Measurements from ENCODE around the gene CTSA.
"Not testable (repeated sequence)": the region's sequence is repeated elsewhere in the genome, so short reads cannot be mapped to it uniquely, and the experiment has no call there.

Gene CTSA

GRCh38 chr20:45919542-45920399 lies 28.6 kb downstream of the CTSA start:
- no peak for DNase-seq

GRCh38 chr20:45920462-45921336 lies 29.6 kb downstream of the CTSA start:
- no peak for DNase-seq

DNA sequence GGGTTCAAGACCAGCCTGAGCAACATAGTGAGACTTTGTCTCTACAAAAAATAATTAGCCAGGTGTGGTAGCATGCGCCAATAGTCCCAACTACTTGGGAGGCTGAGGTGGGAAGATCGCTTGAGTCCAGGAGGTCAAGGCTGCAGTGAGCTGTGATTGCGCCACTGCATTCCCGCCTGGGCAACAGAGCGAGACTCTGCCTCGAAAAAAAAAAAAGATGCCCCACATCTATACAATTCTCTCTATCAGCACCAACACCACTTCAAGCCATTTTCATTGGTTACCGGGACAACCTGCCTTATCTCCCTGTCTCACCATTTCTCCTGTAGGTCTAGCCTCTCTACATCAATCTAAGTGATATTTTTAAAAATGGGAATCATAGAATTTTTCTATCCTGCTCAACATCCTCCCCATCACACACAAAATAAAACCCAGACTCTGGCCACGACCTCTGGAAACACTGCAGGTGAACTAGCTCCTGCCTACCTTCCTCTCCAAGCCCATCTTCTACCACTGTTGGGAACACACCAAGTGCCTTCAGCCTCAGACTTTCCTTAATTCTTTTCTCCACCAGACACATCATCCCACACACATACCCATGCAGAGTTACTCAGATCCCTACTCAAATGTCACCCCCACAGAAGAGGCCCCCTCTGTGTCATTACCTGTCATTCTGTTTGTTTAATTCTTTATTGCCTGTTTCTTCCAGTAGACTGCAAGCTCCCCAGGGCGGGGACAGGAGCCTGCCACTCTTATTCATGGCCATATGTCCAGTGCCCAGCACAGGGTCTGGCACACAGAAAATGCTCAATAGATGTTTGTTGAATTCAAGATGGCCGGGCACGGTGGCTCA lies 30.4 kb downstream of the CTSA start:
- no peak for DNase-seq

DNA sequence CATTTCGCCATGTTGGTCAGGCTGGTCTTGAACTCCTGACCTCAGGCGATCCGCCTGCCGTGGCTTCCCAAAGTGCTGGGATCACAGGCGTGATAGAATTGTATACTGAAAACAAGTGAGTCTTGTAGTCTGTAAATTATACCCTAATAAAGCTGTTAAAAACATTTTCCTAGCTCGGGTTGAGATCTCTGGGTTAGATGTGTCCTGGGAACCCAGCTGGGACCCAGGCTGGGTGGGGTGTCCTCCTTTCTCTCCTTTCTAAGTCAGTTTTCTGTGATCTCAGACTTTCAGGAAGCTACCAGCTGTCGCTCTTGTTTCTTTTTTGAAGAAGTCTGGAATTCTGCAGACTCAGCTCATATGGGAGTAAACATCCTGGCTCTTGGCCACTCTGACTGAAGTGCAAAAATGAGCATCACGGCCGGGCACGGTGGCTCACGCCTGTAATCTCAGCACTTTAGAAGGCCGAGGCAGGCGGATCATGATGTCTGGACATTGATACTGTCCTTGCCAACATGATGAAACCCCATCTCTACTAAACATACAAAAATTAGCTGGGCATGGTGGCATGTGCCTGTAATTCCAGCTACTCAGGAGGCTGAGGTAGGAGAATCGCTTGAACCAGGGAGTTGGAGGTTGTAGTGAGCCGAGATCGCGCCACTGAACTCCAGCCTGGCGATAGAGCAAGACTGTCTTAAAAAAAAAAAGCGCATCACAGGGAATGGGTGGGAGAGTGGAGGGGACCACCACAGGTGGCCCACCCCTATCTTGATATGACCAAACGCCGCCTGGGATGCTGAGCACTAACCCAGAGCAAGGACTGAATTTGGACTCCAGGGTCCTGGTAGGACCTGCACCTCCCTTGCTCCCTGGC lies 33.5 kb downstream of the CTSA start:
- peak in 1 of 2 donors; percentile 12 for DNase-seq

GRCh38 chr20:45925821-45926506 lies 34.8 kb downstream of the CTSA start:
- no peak for DNase-seq

DNA sequence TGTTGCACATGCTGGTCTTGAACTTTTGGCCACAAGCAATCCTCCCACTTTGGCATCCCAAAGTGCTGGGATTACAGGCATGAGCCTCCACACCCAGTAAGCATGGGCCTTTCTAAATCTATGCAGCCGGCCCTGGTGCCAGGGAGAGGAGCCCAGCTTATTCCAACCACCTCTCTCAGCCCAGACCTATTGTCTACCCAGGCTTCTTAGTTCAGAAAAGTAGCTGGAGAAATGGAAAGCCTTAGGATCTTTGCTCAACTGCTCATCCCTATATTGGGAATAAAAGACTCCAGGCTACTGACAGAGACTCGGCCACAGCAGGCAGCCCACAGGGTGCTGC lies 35.6 kb downstream of the CTSA start:
- no peak for DNase-seq

DNA sequence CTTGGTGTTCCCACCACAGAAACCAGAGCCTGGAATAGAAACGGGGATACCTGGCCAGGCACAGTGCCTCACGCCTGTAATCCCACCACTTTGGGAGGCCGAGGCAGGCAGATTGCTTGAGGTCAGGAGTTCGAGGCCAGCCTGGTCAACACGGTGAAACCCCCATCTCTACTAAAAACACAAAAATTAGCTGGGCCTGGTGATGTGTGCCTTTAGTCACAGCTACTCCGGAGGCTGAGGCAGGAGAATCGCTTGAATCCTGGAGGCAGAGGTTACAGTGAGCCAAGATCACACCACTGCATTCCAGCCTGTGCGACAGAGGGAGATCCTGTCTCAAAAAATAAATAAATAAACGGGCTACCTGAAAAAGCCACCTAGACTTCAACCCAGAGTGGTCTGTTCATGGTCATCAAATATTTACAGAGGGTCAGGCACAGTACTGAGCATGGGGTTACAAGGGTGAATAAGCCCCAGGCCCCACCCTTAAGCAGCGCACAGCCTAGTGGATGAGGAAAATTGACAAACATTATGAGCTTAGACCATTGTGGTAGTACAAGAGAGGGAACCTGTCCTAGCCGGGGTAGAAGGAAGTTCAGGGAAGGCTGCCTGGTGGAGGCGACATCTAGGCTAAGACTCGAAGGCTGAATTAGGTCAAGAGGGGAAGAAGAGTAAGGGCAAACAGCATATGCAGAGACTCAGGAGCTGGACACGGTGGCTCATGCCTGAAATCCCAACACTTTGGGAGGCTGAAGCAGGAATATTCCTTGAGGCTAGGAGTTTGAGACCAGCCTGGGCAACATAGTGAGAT lies 36.1 kb downstream of the CTSA start:
- DNase-seq: no peak

GRCh38 chr20:45931680-45932079 lies 40.5 kb downstream of the CTSA start:
- DNase-seq: not testable (repeated sequence)

- peak; percentile 51 to 70 for DNase-seq
These were observed 42.3 kb downstream of the CTSA start for GRCh38 chr20:45933266-45934045.

DNA sequence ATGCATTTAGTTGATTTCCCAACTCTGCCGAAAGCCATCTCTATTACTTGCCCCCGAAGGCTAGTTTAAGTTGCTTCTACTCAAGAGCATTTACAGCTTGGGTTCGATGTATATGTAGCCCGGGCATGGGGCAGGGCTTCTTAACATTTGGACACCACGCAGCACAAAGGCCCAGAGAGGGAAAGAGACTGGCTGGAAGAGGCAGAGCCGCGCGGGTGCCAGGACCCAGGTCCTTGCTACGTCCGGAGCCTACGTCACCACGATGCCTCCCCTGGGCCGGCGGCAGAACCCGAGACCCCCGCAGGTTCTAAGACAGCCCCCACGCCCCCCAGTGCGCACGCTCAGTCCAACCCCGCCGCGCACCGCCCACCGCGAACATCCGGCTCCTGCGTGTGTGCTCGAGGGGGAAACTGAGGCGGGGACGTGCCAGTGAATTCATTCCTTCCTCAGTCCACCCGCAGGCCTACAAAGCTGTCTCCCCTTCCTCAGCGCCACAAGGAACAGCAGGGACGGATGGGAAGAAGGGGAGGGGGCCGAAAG lies 43.0 kb downstream of the CTSA start:
- peak; percentile 69 to 86 for DNase-seq

DNA sequence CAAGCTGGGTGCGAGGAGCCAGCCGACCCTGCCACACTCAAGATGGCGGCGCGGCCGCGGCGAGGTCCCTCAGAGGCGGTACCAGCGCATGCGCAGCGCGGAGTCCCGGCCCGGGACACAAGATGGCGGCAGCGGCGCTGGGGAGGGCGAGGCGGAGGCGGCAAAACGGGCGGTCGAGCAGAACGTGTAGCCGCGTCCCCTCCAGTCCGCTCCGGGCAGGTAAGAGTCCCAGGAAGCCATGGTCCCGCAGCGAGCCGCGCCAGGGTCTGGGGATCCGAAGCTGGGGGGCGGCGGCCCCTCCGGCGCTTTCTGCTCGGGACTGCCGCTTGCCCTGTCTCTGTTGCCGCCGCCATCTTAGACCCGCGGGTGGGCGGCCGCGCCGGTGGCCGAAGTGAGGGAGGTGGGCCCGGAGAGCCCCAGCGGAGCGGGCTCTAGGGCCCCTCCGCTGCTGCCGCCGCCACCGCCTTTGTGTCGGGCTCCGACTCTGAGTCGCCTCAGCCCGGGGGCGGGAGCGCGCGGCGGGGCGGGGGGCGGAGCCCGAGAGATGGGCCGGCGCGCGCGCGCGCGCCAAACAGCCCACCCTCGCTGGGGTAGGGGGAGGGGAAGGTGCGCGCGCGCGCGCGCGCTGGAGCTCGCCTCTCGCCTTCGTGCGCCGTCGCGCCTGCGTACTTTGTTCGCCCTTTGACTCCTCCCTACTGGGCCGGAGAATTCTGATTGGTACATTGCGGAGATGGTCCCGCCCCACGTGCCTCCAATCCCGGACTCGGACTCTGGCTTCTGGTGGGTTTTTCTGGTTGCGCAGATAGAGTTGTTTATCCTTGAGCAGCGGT lies 43.7 kb downstream of the CTSA start, which contains the start of gene PCIF1:
TSS of gene PCIF1 (plus strand) at position 98 of the 830 bp plus-strand sequence. CDS start 4,317 bp downstream, outside the sequence.
- peak; percentile 95 to 97 for DNase-seq

- no peak for DNase-seq
These were observed 44.4 kb downstream of the CTSA start for GRCh38 chr20:45935416-45936046.

DNA sequence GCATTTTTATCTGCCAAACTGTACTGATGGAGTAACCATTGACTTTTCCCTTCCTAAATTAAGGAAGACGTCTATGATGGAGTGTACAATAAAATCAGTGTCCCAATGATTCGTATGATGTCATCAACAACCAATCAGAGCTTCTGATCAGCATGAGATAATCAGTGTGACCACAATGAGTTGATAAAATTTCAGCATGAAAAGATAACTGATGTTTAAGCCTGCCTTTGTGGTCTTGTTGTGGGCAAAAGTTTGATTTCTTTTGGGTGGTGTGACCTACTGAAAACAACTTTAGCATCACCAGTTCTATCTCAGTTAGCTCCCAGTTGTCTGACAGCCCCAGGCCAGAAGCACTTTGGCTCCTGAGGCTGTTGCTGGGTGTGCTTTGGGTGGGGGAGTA lies 46.6 kb downstream of the CTSA start:
- no peak for DNase-seq

GRCh38 chr20:45938727-45939438 lies 47.7 kb downstream of the CTSA start:
- DNase-seq: no peak

- no peak for DNase-seq
These were observed 48.9 kb downstream of the CTSA start for GRCh38 chr20:45940053-45940452.

GRCh38 chr20:45940469-45940868 lies 49.3 kb downstream of the CTSA start:
- no peak for DNase-seq

- DNase-seq: no peak
These were observed 52.5 kb downstream of the CTSA start for GRCh38 chr20:45943613-45944012.

Data from hippocampal formation (tissue), 2 donors.